PC-3 (cell line): ENCODE results near the gene RNF222.

Experiments used
- EZH2 ChIP-seq: fragments of 300-600 bp; sonication (generic); IDR thresholded peaks from one replicate; pipeline ENCODE4 v1.6.1; 2017; ENCODE audit warnings: antibody characterized with exemption, mild to moderate bottlenecking, low read length; ENCODE audit not compliant: unreplicated experiment
- EZH2phosphoT487 ChIP-seq: fragments of 300-600 bp; sonication (generic); IDR thresholded peaks from 2 replicates; pipeline ENCODE4 v1.6.1; 2018; ENCODE audit warnings: mild to moderate bottlenecking, antibody characterized with exemption, low read length, borderline replicate concordance
- TF ChIP-seq, protein P1 (sequence below): fragments of 300-600 bp; sonication (generic); conservative IDR thresholded peaks from 2 replicates; pipeline ENCODE4 v1.5.1; 2017; ENCODE audit warnings: antibody characterized with exemption, low read depth, mild to moderate bottlenecking, low read length

- TF ChIP-seq EZH2 (no peak), EZH2phosphoT487 (no peak)
- TF ChIP-seq, protein P1, sequence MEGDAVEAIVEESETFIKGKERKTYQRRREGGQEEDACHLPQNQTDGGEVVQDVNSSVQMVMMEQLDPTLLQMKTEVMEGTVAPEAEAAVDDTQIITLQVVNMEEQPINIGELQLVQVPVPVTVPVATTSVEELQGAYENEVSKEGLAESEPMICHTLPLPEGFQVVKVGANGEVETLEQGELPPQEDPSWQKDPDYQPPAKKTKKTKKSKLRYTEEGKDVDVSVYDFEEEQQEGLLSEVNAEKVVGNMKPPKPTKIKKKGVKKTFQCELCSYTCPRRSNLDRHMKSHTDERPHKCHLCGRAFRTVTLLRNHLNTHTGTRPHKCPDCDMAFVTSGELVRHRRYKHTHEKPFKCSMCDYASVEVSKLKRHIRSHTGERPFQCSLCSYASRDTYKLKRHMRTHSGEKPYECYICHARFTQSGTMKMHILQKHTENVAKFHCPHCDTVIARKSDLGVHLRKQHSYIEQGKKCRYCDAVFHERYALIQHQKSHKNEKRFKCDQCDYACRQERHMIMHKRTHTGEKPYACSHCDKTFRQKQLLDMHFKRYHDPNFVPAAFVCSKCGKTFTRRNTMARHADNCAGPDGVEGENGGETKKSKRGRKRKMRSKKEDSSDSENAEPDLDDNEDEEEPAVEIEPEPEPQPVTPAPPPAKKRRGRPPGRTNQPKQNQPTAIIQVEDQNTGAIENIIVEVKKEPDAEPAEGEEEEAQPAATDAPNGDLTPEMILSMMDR, result no peak
Observed at GRCh38 chr17:8382052-8382879, 15.4 kb downstream of the RNF222 start.
